GM20431 (cell line): ENCODE measurements around the gene PIK3R5.
"Not testable (repeated sequence)": the region's sequence is repeated elsewhere in the genome, so short reads cannot be mapped to it uniquely, and the experiment has no call there.

Experiments
- in situ Hi-C: fragments of 300-500 bp; cut with MseI, MboI; formaldehyde crosslinking; loops from one replicate; pipeline ENCODE4 v1.15.0; 2020; ENCODE audit warnings: low sequenced_read_pairs; ENCODE audit not compliant: unreplicated experiment

PIK3R5 gene

GRCh38 chr17:8867361-8867981, 98.0 kb downstream of the PIK3R5 start, which contains the start of gene PIK3R6:
Gene PIK3R6, minus strand, starts transcription at chr17:8867674. Its CDS starts 17,880 bp downstream, at chr17:8849794.
- in situ Hi-C loops, result no loop called here

DNA sequence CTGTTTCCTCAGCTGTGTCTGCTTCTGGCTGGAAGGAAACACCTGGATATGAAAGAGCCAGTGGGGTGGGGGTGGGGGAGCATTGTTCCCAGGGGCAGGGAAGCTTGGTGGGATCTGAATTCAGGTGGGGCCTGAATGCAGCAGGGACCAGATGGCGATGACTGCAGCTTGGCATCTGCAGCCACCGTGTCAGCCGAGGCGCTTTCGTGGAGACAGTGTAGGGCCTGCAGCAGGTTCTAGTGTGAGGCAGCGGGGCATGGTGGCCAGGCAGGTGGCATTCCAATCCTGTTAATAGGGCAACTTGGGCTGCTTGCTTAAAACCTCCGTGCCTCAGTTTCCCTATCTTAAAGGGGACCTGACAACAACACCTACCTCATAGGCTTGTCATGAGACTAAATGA, 99.7 kb downstream of the PIK3R5 start:
- in situ Hi-C loops, result no loop called here

DNA sequence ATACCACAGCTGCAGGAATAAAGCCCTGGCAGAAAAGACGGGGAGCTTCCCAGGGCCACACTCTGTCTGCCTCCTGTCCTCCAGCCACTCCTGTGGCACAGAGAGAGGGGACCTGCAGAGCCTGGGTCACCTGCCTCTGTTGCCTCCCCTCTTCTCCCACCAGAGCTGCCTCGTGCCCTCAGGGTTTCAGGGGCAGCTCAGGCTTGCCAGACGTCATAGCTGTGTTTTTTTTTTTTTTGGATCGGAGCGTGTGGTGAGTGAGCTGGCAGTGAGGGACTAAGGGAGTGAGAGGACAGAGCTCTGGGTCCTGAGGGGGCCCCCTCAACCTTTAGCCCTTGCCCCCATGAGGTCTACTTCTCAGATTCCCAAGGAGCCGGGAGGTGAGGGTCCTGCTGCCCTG, 100.1 kb downstream of the PIK3R5 start:
- in situ Hi-C loops, result no loop called here

GRCh38 chr17:8862213-8863056, 103.1 kb downstream of the PIK3R5 start:
- in situ Hi-C loops, result no loop called here

DNA sequence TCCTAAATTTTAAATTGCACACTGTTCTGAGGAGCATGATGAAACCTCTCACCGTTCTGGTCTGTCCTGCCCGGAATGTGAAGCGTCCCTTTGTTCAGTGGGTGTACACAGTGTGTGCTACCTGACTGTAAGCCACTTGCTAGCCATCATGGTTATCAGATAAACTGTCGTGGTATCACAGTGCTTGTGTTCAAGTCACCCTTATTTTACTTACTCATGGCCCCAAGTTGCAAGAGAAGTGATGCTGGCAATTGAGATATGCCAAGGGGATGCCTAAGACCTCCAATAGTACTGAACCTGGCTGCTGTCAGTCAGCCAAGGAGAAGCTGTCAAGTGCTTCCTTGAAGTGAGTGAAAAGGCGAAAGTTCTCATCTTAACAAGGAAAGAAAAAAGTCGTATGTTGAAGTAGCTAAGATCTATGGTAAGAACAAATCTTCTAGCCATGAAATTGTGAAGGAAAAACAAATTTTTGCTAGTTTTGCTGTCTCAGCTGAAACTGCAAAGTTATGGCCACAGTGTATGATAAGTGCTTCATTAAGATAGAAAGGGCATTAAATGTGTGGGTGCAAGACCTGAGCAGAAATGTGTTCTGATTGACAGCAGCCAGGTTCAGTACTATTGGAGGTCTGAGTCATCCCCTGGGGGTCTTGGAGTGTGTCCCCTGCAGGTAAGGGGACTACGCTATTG, 103.9 kb downstream of the PIK3R5 start:
- in situ Hi-C loops, result no loop called here

DNA sequence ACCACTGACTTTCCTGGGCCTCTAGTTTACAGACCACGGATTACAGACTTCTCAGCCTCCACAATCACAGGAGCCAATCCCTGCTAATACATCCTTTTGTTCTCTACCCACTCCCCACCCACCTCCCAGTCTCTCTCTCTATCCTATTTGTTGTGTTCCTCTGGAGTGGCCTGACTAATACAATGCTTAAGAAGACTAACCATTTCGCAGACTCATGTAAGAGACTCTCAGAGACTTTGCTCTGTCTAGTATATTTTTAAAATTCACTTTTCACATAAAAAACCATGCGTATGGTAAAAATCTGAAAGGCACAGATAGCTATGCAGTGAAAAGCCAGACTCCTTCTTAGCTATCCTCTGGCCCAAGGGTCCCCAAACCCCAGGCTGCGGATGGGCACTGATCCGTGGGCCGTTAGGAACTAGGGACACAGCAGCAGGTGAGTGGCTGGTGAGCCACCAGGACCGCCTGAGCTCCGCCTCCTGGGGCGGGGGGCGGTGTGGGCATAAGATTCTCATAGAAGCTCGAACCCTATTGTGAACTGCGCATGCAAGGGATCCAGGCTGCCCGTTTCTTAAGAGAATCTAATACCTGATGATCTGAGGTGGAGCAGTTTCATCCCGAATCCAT, 105.6 kb downstream of the PIK3R5 start:
- in situ Hi-C loops, result no loop called here

DNA sequence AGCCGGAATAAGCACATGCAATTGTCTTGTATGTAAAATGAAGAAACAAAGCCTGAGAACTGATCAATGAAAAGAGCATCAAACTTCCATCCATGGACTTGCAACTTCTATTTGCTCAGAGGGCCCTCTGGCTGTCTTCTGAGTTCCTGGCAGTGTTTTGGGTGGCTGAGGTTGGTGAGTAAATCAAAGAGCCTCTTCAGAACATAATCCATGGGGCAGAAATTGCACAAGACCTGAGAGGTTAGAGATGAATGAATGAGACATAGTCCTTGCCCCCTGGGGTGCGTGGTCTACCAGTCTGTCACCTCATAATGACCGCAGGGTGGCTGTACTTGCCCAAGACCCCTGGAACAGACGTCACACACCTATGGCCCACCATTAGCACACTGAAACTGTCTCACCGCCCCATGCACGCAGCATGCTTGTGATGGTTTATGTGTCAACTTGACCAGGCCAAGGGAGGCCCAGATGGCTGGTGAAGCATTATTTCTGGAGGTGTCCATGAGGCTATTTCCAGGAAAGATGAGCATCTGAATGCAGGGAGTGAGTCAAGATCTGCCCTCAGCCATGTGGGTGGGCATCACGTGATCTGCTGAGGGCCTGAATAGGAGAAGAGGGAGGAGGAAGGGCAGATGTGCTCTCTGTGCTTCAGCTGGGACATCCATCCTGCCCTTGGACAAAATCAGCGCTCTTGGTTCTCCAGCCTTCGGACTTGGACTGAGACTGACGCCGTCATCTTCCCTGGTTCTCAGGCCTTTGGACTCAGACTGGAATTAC, 106.3 kb downstream of the PIK3R5 start:
- in situ Hi-C loops, result no loop called here

DNA sequence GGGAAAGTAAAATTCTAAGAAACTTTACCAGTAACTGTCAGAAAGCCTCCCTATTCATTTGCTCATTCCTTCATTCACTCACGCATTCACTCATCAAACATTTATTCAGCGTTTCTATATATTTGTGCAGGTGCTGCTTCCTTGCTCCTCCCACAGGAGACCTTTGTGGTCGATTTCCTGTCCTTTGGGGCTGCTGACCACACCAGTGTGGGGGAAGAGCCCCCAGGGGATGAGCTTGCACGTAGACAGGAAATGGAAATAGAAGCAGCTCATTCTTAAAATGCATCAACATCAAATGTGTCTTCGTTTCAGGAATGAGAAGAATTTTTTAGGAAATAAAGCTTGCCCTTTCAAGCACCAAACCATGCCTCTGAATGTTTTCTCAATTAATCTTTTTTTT, 107.6 kb downstream of the PIK3R5 start:
- in situ Hi-C loops, result no loop called here

- in situ Hi-C loops, result no loop called here
Measured at GRCh38 chr17:8856869-8857575, 108.5 kb downstream of the PIK3R5 start.

DNA sequence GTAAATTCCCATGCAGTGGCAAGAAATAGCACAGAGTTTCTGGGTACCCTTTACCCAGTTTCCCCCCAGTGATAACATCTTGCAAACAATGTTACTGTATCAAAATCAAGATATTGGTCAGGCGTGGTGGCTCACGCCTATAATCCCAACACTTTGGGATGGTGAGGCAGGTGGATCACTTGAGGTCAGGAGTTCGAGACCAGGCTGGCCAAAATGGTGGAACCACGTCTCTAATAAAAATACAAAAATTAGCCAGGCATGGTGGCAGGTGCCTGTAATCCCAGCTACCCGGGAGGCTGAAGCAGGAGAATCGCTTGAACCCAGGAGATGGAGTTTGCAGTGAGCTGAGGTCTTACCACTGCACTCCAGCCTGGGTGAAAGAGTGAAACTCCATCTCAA, 109.3 kb downstream of the PIK3R5 start:
- in situ Hi-C loops, result not testable (repeated sequence)

GRCh38 chr17:8855477-8856204, 109.9 kb downstream of the PIK3R5 start:
- in situ Hi-C loops, result no loop called here

DNA sequence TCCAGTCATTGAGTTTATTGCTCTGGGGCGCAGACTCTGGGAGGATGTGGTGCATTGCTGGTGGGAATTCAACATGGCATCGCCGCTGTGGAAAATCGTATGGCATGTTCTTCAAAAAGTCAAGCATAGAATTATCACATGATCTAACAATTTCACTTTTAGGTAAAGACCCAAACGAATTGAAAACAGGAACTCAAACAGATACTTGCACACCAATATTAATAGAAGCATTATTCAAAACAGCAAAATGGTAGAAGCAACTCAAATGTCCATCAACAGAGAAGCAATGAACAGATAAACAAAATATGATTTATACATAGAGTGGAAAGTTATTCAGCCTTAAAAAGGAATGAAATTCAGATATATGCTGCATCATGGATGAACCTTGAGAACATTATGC, 113.9 kb downstream of the PIK3R5 start:
- in situ Hi-C loops, result no loop called here

DNA sequence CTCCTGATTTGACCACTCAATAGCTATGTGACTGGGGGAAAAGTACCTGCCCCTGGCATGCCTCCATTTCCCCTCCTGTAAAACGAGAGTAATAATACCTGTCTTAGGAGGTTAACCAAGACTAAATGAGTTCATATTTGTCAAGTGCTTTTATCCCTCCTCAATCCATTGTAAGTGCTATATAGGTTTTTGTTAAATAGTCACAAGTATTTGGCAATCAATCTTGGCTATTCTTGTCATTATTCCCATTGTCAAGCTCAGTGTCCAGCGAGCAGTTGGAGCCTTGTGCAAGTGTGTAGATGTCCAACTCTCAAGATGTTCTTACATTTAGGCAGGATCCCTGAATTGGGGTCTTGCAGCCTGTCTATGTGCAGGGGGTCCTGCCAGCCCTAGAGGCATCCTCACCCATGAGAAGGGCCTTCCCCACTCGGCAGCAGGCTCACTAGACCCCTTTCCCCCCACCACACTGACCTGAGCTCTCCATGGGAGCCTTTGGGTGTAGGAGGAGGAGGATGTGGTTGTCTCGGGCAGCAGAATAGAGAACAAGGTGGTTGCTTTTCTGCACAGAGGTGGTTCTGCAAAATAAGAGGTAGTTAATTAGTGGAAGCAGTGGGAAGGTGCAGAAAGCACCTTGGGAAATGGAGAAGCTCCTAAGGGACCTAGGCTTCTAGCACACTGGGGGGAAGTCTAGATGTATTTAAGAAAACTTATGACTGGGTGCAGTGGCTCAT, 116.0 kb downstream of the PIK3R5 start:
- in situ Hi-C loops, result no loop called here

- in situ Hi-C loops, result no loop called here
Measured at GRCh38 chr17:8847891-8848290, 117.6 kb downstream of the PIK3R5 start.

DNA sequence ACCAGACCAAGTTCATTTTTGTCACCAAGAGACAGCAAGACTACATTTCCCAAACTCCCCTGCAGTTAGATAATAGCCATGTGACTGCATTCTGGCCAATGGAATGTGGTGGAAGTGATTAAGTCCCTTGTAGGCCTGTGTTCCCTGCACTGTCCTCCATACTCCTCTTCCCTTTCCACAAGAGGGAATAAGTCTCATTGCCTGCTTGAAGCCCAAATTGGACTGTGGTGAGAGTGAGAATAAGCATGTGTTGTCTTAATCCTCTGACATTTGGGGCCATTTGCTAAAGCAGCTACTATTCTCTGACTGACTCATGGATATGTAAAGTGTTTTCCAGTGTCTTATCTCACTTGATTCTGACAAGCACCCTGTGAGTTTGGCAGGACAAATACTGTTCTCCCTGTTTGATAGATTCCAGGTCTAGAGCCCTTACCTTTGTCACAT, 118.7 kb downstream of the PIK3R5 start:
- in situ Hi-C loops, result no loop called here

DNA sequence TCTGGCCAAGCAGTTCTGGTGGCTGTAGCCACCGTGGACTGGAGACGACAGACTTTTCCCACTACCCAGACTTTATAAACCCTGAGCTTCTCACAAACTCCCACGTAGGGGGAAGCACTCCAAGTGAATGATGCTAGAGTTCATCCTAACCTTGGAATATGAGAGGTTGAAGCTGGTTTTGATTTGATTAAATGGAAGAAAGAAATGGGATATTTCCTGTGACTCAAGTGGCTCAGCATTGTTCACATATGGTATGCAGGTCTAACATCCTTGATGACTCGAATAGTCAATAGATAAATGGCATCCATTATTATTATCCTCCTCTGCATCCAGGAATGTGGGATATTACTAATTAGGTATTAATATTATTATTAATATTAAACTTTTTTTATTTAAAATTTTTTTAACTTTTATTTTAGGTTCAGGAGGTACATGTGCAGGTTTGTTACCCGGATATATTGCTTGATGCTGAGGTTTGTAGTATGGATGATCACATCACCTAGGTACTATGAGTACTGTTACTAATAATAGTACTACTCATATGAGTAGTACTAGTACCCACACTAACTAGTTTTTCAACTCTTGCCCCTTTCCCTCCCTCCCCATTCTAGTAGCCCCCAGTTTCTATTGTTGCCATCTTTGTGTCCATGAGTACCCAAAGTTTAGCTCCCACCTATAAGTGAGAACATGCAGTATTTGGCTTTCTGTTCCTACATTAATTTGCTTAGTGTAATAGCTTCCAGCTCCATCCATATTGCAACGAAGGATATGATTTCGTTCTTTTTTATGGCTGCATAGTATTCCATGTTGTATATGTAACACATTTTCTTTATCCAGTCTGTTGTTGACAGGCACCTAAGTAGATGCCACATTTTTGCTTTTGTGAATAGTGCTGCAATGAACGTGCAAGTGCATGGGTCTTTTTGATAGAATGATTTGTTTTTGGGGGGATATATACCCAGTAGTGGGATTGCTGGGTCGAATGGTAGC, 121.0 kb downstream of the PIK3R5 start:
- in situ Hi-C loops, result no loop called here

- in situ Hi-C loops, result no loop called here
Measured at GRCh38 chr17:8843344-8843743, 122.2 kb downstream of the PIK3R5 start.
